ENCODE measurements around the gene GATA3.
A peak's percentile ranks its signal among the peaks of the same experiment; 100 is the strongest.

The GATA3 gene

GRCh38 chr10:8034466-8035005 lies 20.0 kb upstream of the GATA3 start:
- Mint-ChIP-seq H3K9me3 (no peaks in the 10 kb centered on the region), H3K4me3 (no peak overlapping the region), H3K27ac (no peak overlapping the region), H3K4me1 (peaks cover 22% of the 10 kb centered on the region), H3K36me3 (peaks cover 8% of the 10 kb centered on the region), H3K27me3 (peaks cover 95% of the 10 kb centered on the region)
- CTCF ChIA-PET = no interaction called here
- DNase-seq = no peak

DNA sequence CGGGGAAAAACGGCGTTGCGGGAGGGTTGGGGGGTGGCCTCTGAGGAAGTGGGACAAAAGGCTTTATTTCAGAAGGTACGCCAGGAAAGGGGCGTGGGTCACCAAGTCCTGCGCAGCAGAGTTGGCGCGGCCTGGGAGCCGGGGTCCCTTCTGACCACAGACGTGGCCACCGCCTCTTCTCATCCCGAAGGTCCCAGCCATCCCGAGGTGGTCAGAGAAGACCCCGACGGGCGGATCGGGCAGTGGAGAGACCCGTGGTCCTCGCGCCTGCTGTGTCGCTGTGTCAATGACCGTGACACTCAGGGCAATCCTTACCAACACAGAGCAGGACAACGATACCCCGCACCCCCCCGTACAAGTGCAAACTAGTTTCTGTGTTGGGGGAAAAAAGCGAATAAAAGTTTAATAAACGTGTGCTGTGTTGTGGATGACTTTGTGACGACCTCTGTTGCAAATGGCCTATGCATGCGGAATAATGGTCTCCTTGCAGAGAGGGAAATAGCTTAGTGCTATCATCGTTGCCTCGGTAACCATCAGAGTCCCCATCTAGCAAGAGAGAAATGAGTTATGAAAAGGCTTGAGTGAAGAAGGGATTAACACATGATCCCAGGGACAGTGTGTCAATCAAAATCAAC lies 19.4 kb upstream of the GATA3 start:
- Mint-ChIP-seq H3K27ac (peak overlapping the region; percentile 66), H3K36me3 (peaks cover 8% of the 10 kb centered on the region), H3K4me1 (peaks cover 22% of the 10 kb centered on the region), H3K27me3 (peaks cover 97% of the 10 kb centered on the region), H3K4me3 (peak overlapping the region; percentile 11), H3K9me3 (no peaks in the 10 kb centered on the region)
- CTCF ChIA-PET = no interaction called here
- no peak for DNase-seq

GRCh38 chr10:8035641-8036470 lies 18.6 kb upstream of the GATA3 start:
- DNase-seq = no peak
- CTCF ChIA-PET = no interaction called here
- Mint-ChIP-seq H3K9me3 (no peaks in the 10 kb centered on the region), H3K4me1 (peaks cover 22% of the 10 kb centered on the region), H3K27me3 (peaks cover 100% of the 10 kb centered on the region), H3K4me3 (peak overlapping the region; percentile 11), H3K27ac (peak overlapping the region; percentile 66), H3K36me3 (peaks cover 8% of the 10 kb centered on the region)

DNA sequence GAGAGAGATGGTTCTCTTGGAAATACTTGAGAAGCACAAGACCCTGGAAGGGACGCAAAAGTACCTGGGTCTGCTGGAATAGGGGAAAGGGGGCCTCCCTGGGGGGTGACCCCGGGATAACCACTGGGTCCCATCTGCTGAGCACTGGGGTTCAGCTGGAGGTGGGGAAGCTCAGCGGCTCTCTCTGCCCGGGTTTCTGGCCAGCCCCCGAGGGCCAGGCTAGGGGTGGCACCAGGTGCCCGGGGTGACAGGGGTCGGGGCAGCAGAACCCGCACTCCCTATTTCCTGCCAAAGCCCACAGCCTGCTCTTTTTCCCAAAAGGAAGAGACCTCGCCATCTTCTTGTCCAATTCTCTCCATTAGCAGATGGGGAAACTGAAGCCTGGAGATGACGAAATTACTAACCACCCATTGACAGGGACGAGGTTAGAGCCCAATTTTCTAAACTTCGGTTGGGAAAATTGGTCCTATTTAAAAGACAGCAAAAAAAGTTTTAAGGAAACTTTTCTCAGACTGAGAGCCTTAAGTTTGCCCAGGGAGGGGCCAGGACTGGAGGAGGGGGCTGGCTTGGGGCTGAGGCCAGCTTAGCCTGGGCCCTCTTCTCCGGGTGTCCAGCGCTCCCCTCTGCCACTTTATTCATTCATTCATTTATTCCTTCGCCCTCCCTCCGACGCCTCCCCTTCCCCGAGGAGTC lies 17.8 kb upstream of the GATA3 start:
- Mint-ChIP-seq H3K4me1 (peaks cover 22% of the 10 kb centered on the region), H3K36me3 (peaks cover 8% of the 10 kb centered on the region), H3K9me3 (no peaks in the 10 kb centered on the region), H3K27me3 (peaks cover 99% of the 10 kb centered on the region), H3K27ac (no peak overlapping the region), H3K4me3 (peak overlapping the region; percentile 8)
- CTCF ChIA-PET = no interaction called here
- no peak for DNase-seq

DNA sequence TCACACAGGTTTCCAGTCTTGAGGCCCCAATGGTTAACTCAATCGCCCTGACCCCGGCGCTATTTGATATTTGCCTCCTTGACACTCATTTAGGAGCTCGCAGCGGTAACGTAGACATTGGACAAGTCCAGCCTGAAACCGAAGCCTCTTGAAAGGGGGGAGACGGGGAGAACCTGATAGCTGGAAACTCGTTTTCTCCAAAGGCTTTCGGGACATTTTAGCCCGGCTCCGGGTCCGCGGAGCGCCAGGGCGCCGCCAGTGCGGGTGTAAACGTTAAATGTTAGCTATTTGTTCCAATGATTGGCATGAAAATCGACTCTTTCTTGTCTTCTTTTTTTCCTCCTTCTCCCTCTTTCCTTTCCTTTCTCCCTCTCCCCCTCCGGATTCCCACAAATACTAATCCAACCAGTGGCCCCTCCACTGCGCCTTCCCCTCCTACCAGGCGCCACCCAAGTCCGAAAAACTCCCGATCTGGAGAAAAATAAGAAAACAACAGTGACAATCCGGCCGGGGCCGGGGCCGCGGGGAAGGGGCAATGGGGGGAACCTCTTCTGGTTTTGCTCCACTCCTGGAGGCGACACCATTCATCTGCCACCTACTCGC lies 17.2 kb upstream of the GATA3 start:
- CTCF ChIA-PET = no interaction called here
- Mint-ChIP-seq H3K27ac (peak overlapping the region; percentile 82), H3K9me3 (no peaks in the 10 kb centered on the region), H3K4me1 (peaks cover 23% of the 10 kb centered on the region), H3K36me3 (peaks cover 8% of the 10 kb centered on the region), H3K27me3 (peaks cover 99% of the 10 kb centered on the region), H3K4me3 (peak overlapping the region; percentile 8)
- DNase-seq = no peak

GRCh38 chr10:8037941-8038894 lies 16.3 kb upstream of the GATA3 start:
- Mint-ChIP-seq H3K36me3 (peaks cover 11% of the 10 kb centered on the region), H3K27ac (peak overlapping the region; percentile 61), H3K9me3 (no peaks in the 10 kb centered on the region), H3K4me3 (peak overlapping the region; percentile 14), H3K4me1 (peaks cover 31% of the 10 kb centered on the region), H3K27me3 (peaks cover 99% of the 10 kb centered on the region)
- CTCF ChIA-PET = interaction anchor here (1.9 kb wide), 1 partner anchor 14 kb away, joined by 5 read pairs; no protein-coding TSS in a partner anchor
- DNase-seq = no peak

DNA sequence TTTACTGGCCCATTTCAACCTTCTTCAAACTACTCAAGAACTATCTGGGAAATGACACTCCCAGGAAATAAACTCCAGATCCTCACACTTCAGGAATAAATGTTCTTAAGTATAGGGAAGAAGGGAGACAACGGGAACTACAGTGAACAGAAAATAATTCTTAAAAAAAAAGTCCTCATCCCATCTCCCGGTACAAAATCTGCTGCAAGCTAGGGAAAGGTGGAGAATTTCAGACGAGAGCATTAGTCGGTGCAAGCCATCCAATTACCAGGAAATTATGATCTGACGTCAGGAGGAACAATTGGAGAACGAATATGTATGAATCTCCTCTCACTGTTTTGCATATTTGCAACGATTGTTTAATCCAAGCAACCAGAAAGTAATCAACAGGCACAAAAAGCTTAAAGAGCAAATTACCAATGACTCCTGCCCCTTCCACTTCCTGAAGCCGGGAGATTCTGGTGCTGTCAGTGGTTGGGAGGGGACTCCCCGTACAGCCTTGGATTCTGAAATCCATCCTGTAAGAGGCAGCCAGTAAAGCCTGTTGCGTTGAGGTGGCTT lies 15.1 kb upstream of the GATA3 start:
- Mint-ChIP-seq H3K4me3 (no peak overlapping the region), H3K27me3 (peaks cover 99% of the 10 kb centered on the region), H3K36me3 (peaks cover 14% of the 10 kb centered on the region), H3K4me1 (peaks cover 40% of the 10 kb centered on the region), H3K27ac (peak overlapping the region; percentile 1), H3K9me3 (no peaks in the 10 kb centered on the region)
- CTCF ChIA-PET = interaction anchor here (1.9 kb wide), 1 partner anchor 13 kb away, joined by 5 read pairs; no protein-coding TSS in a partner anchor
- no peak for DNase-seq

- no peak for DNase-seq
- no peaks in the 10 kb centered on the region for H3K9me3 Mint-ChIP-seq
- CTCF ChIA-PET = interaction anchor here (0.7 kb wide), 1 partner anchor 221 kb away, joined by 3 read pairs; no protein-coding TSS in a partner anchor
- H3K36me3 Mint-ChIP-seq = peaks cover 10% of the 10 kb centered on the region
- H3K4me3 Mint-ChIP-seq = no peak overlapping the region
- H3K27me3 Mint-ChIP-seq = peaks cover 99% of the 10 kb centered on the region
- H3K4me1 Mint-ChIP-seq = peaks cover 44% of the 10 kb centered on the region
- no peak overlapping the region for H3K27ac Mint-ChIP-seq
These were observed 13.8 kb upstream of the GATA3 start for GRCh38 chr10:8040651-8041050.

DNA sequence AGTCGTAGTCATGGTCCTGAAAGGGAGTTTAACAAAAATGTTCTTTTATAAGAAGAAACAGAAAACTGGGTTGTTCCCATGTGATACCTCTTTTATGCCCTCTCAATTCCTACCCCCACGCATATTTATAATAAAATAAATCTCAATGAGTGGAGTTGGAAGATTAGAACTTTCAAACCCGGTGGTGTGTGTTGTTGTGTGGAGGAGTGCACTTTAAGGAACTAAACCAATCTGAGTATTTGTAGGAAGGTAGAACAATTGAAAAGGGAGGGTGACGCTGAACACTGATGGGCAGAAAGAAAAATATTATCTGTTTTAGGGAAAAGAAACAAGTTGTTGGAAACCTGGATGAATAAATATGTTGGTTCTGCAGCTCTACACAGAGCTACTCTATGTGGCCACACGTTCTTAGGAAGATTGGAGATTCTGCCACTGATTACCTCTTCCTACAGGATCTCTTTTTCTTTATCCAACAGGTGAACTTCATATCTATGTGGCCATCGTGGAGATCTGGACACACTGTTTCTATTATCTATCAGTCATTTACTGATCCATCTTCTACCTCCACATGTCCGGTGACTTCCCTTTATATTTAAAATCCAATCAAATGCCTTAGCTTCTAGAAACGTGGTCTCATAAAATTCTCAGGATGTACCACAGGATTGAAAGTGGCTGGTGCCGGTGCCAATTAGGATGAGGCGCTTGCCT lies 13.1 kb upstream of the GATA3 start:
- H3K9me3 Mint-ChIP-seq = no peaks in the 10 kb centered on the region
- H3K27ac Mint-ChIP-seq = peak overlapping the region; percentile 28
- no peak overlapping the region for H3K4me3 Mint-ChIP-seq
- H3K4me1 Mint-ChIP-seq = peaks cover 51% of the 10 kb centered on the region
- H3K36me3 Mint-ChIP-seq = peaks cover 10% of the 10 kb centered on the region
- CTCF ChIA-PET = interaction anchor here (1.3 kb wide), 1 partner anchor 11 kb away, joined by 4 read pairs; no protein-coding TSS in a partner anchor
- no peak for DNase-seq
- peaks cover 99% of the 10 kb centered on the region for H3K27me3 Mint-ChIP-seq

DNA sequence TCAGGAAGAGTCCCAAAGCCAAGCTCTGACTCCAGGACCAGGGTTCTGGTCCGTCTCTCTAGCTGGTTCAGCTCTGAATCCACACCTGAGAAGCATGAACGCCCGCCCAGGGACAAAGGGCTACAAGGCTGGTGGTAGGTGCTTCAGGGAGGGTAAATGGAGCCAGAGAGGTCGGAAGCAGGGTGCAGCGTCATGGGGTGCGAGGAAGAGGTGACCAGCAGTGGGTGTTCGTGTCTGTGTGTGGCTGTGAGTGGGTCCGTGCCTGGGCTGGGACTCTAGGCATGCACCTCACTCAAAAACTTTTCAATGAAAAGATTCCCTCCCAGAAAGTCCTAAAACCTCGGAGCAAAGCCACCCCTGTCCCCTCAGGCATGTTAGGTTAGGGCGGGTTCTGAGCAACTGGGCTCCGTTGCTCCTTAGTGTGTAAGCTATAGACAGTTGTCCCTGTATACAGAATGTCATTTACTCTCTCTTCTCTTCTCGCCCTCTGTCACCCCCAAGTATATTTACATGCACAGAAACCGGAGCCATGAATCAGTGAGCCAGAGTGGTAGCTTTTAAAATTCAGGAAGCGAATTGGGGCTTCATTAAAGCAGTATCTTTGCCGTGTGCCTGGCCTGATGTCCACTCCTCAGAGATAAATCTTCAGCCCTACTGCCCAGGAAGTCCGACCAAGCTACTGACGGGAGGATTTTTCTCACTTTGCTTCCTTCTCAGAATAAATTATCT lies 12.3 kb upstream of the GATA3 start:
- peak overlapping the region; percentile 28 for H3K27ac Mint-ChIP-seq
- H3K4me1 Mint-ChIP-seq = peaks cover 52% of the 10 kb centered on the region
- no peak for DNase-seq
- H3K27me3 Mint-ChIP-seq = peaks cover 99% of the 10 kb centered on the region
- no peak overlapping the region for H3K4me3 Mint-ChIP-seq
- peaks cover 10% of the 10 kb centered on the region for H3K36me3 Mint-ChIP-seq
- H3K9me3 Mint-ChIP-seq = no peaks in the 10 kb centered on the region
- CTCF ChIA-PET = interaction anchor here (1.3 kb wide), 1 partner anchor 10 kb away, joined by 4 read pairs; no protein-coding TSS in a partner anchor

DNA sequence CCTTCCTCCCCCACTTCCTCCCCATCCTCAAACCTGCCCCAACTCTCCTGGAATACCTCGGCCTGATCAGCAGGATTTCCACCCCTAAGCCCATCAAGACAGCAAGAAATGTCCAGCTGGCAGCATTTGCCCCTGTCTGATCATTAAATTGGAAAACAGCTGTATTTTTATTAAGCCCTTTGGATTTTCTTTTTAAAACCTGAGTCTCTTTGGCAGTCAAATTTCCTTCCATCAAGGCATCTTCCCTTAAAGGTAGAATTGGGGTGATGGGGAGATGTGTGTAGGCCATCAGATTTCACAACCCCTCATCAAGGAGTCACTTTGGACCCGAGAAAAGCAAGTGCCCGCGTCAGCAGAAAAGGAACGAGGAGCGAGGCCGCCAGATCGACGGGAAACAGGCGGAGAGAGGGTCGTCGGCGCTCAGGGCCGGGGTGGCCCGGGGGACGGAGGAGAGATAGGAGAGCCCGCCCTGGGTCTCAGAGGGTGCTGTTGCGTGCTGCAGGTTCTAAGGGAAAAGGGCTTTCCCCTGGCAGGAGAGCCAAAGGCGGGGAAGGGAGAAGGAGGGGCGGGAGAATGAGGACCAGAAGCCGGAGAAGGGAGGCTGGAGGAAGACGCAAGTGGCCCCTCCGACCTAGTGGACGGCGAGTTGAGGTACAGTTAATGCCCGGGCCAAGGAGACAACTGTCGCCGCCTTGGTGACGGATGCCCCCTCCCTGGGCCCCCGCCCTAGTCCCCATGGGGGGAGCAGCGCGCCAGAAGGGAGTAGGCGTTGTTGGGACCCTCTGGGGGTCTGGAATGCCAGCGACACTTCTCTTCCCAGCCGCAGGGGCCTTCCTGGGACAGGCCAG lies 11.5 kb upstream of the GATA3 start:
- CTCF ChIA-PET = interaction anchor here (0.6 kb wide), 1 partner anchor 380 kb away, joined by 3 read pairs; no protein-coding TSS in a partner anchor
- DNase-seq = no peak
- Mint-ChIP-seq H3K9me3 (no peaks in the 10 kb centered on the region), H3K4me1 (peaks cover 47% of the 10 kb centered on the region), H3K36me3 (peaks cover 9% of the 10 kb centered on the region), H3K27me3 (peaks cover 99% of the 10 kb centered on the region), H3K4me3 (peak overlapping the region; percentile 14), H3K27ac (peak overlapping the region; percentile 5)
